Body of pancreas (tissue), 4 donors: Measurements from ENCODE around the gene EPB42. TPM values are rescaled to one million over a fixed set of nuclear protein-coding genes. Genes with fewer than 3 reads are reported as not detected.

Source experiments
- ATAC-seq: fragments of 150-250 bp; one replicate; pipeline ENCODE4 v1.9.1; 2016
- DNase-seq, 4 donors: peaks; one replicate each; pipeline ENCODE4 v3.0.0-alpha.2; 2019
- H3K27ac ChIP-seq, 4 donors: fragments of 200-600 bp; sonication (generic); 1 replicate in 3 of 4; 2 replicates in 1 of 4; pipeline versions ENCODE4 v1.5.1 to v1.6.1; 2016 to 2019; ENCODE audit warnings: mild to moderate bottlenecking in 1 of 4, mixed read lengths in 1 of 4, moderate library complexity in 1 of 4
- H3K27me3 ChIP-seq, 2 donors: fragments of 200-600 bp; sonication (generic); one replicate each; pipeline ENCODE4 v1.6.0; 2016; ENCODE audit warnings: mild to moderate bottlenecking in 1 of 2
- H3K36me3 ChIP-seq, 2 donors: fragments of 200-600 bp; sonication (generic); replicated peaks in 1 of 2; 2 replicates each; pipeline ENCODE4 v1.5.1; 2016; ENCODE audit warnings: low read depth in 2 of 2; ENCODE audit not compliant: insufficient read depth in 1 of 2
- H3K4me1 ChIP-seq: fragments of 200-600 bp; sonication (generic); one replicate; pipeline ENCODE4 v1.6.0; 2016
- H3K4me3 ChIP-seq, 2 donors: fragments of 200-600 bp; sonication (generic); 1 replicate in 1 of 2; 2 replicates in 1 of 2; pipeline ENCODE4 v1.5.1; 2016 to 2019
- H3K9me3 ChIP-seq, 3 donors: fragments of 200-600 bp; sonication (generic); 1 replicate in 2 of 3; 2 replicates in 1 of 3; pipeline ENCODE4 v1.5.1; 2016
- CTCF ChIP-seq, 7 experiments: fragments of 450-650 bp in 4 of 7; fragments of 200-600 bp in 3 of 7; sonication (generic) in 3 of 7; IDR thresholded peaks; one replicate each; pipeline ENCODE4 v1.5.1; 2016 to 2019; ENCODE audit warnings: antibody characterized with exemption in 7 of 7
- POLR2A ChIP-seq, 3 donors: fragments of 450-650 bp; IDR thresholded peaks; one replicate each; pipeline ENCODE4 v1.6.1; 2016; ENCODE audit warnings: antibody characterized with exemption in 3 of 3, mild to moderate bottlenecking in 2 of 3
- WGBS, 2 donors: methylation state at CpG; one replicate each; pipeline ENCODE4 v1.1.5; 2017; 5-methylcytosine and 5-hydroxymethylcytosine counted together
- intact Hi-C: fragments of 100-400 bp; cut with DNase I; formaldehyde crosslinking; loops from one replicate; pipeline ENCODE4 v1.15.1; 2023
- total RNA-seq, 2 donors: library from RNA; depleted of rRNA; stranded (reverse); fragments of >200 nt; gene quantifications; one replicate each; pipeline ENCODE4 v1.1.0, GENCODE V29; 2016

EPB42 gene
- total RNA-seq: not detected

- WGBS, 2 donors: 44 to 64% methylated on average over 3 of the region's 3 CpGs
- DNase-seq: no peak
- Histone ChIP-seq H3K36me3 (no peaks in the 10 kb centered on the region), H3K4me3 (no peak within 1 kb of the TSS), H3K9me3 (no peaks in the 10 kb centered on the region), H3K4me1 (no peaks in the 10 kb centered on the region), H3K27me3 (no peaks in the 10 kb centered on the region), H3K27ac (no peak within 1 kb of the TSS)
- intact Hi-C loops: no loop called here
- no peak for ATAC-seq
- TF ChIP-seq CTCF (IDR thresholded peaks at IDR 0.05): no peak
- no peak for TF ChIP-seq POLR2A (IDR thresholded peaks at IDR 0.05)
Measured at GRCh38 chr15:43220991-43221403, at the start of gene EPB42. Gene EPB42, minus strand, starts transcription at chr15:43221018. Its CDS starts 193 bp downstream, at chr15:43220825.

GRCh38 chr15:43270113-43270665 is 49.4 kb upstream of the EPB42 start:
- Histone ChIP-seq H3K27ac (no peak overlapping the region), H3K36me3 (no peaks in the 10 kb centered on the region), H3K4me3 (no peak overlapping the region), H3K27me3 (no peaks in the 10 kb centered on the region), H3K4me1 (no peaks in the 10 kb centered on the region), H3K9me3 (no peaks in the 10 kb centered on the region)
- no peak for TF ChIP-seq POLR2A (IDR thresholded peaks at IDR 0.05)
- TF ChIP-seq CTCF (IDR thresholded peaks at IDR 0.05): no peak
- 89 to 90% methylated on average over 5 of the region's 5 CpGs for WGBS, 2 donors
- intact Hi-C loops: no loop called here
- ATAC-seq (no peak), DNase-seq (no peak)

GRCh38 chr15:43268111-43269105 is 47.6 kb upstream of the EPB42 start:
- intact Hi-C loops: no loop called here
- ATAC-seq: peak; percentile 12

GRCh38 chr15:43267439-43267838 is 46.6 kb upstream of the EPB42 start:
- peak overlapping the region in 1 of 4 donors; percentile 9 for H3K27ac ChIP-seq
- DNase-seq (no peak), ATAC-seq (no peak)
- intact Hi-C loops: no loop called here
- 90 to 95% methylated on average over 2 of the region's 2 CpGs for WGBS, 2 donors
- no peaks in the 10 kb centered on the region for H3K9me3 ChIP-seq
- no peaks in the 10 kb centered on the region for H3K4me1 ChIP-seq
- no peaks in the 10 kb centered on the region for H3K36me3 ChIP-seq
- no peak overlapping the region for H3K4me3 ChIP-seq
- TF ChIP-seq CTCF (IDR thresholded peaks at IDR 0.05): no peak
- TF ChIP-seq POLR2A (IDR thresholded peaks at IDR 0.05): no peak
- no peaks in the 10 kb centered on the region for H3K27me3 ChIP-seq

More at GRCh38 chr15:43268111-43269105, 47.6 kb upstream of the EPB42 start:
- Histone ChIP-seq H3K9me3 (no peaks in the 10 kb centered on the region), H3K4me1 (no peaks in the 10 kb centered on the region), H3K27ac (no peak overlapping the region), H3K36me3 (no peaks in the 10 kb centered on the region), H3K4me3 (no peak overlapping the region), H3K27me3 (no peaks in the 10 kb centered on the region)
- no peak for TF ChIP-seq CTCF (IDR thresholded peaks at IDR 0.05)
- TF ChIP-seq POLR2A (IDR thresholded peaks at IDR 0.05): no peak
- DNase-seq: no peak
- 43 to 46% methylated on average over 11 of the region's 11 CpGs for WGBS, 2 donors
